ENCODE results near the gene RAVER1. TPM values are rescaled to one million over a fixed set of nuclear protein-coding genes. Genes with fewer than 3 reads are reported as not detected.

RAVER1 gene
- total and polyA plus RNA-seq, 2 donors (not counting 1 experiment from before 2014, with no cell fraction given), result 21.0 to 62.7 TPM

DNA sequence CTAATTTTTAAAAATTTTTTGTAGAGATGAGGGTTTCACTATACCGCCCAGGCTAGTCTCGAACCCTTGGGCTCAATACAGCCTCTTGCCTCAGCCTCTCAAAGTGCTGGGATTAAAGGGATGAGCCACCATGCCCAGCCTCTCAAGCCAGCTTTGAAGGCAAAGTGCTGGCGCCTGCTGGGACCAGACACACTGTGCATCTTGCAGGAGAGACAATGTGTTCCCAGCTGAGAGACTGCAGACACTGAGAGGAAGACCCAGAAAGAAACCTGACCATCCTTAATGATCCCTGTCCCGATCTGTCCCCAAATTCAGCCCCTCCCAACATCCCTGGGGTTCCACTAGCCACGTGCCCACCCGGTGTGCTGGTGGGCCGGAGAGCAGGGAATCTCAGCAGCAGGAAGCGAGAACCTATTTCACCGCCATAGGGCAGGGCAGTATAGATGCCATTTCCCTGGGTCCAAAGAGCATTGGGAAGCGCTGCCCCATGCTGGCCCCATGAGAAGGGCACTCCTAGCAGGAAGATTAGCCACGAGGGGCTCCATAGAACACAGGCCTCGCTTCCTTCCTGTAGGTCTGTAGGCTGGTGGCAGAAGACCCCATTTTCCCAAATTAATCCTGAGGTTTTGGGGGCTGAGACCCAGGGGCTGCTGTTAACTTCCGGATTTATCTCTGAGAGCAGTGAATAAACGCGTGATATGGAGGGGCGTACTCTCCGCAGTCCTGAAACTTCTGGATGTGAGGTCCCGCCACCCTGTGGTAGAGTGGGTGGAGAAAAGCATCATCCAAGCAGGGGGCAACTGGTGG lies 968 bp downstream of the RAVER1 start:
- Histone ChIP-seq H3K9ac (ENCODE audit: low read length) (peak overlapping the region; percentile 88), H3K4me2 (replicated peaks; ENCODE audit: low read depth, low read length, poor library complexity, severe bottlenecking) (peak overlapping the region; percentile 86), H3K79me2 (ENCODE audit: control insufficient read depth, insufficient read depth, low read length) (peaks cover 92% of the 10 kb centered on the region), H2AFZ (ENCODE audit: insufficient read depth, low read depth, low read length, poor library complexity, severe bottlenecking) (peak overlapping the region; percentile 95), H3K4me3 (ENCODE audit: control extremely low read depth in 1 of 5, extremely low read depth in 1 of 5, insufficient read depth in 1 of 5, low read depth in 2 of 5, low read length in 4 of 5) (peak overlapping the region; percentile 63 to 94 (median 83)), H3K9me3 (ENCODE audit: control extremely low read depth in 1 of 3, control insufficient read depth in 2 of 3, insufficient read depth in 1 of 3, low read length in 2 of 3) (peaks cover 0 to 15% (median 0%) of the 10 kb centered on the region in 3 donors), H3K27ac (ENCODE audit: low read length in 2 of 2) (peak overlapping the region; percentile 90 to 91), H4K20me1 (ENCODE audit: control insufficient read depth, insufficient read depth, low read length, poor library complexity, severe bottlenecking) (peaks cover 73% of the 10 kb centered on the region), H3K27me3 (replicated peaks in 1 of 4; ENCODE audit: control extremely low read depth in 1 of 4, control insufficient read depth in 3 of 4, insufficient read depth in 4 of 4, low read length in 3 of 4) (no peaks in the 10 kb centered on the region), H3K4me1 (ENCODE audit: control insufficient read depth in 2 of 2, insufficient read depth in 2 of 2, low read length in 2 of 2) (peaks cover 14 to 23% of the 10 kb centered on the region in 2 donors), H3K36me3 (replicated peaks in 1 of 2; ENCODE audit: control extremely low read depth in 1 of 2, control insufficient read depth in 1 of 2, extremely low read depth in 1 of 2, insufficient read depth in 2 of 2, low read length in 1 of 2) (peaks cover 0 to 57% of the 10 kb centered on the region in 2 experiments)
- peak overlapping the region; percentile 97 for H3K4me3 Mint-ChIP-seq
- H3K4me1 Mint-ChIP-seq, result peaks cover 20% of the 10 kb centered on the region
- intact Hi-C loops (cut with micrococcal nuclease), result loop anchor here (5.0 kb wide), 1 partner anchor 320 kb away; the partner anchor contains the start of gene ILF3
- H3K9me3 Mint-ChIP-seq (ENCODE audit: insufficient read depth), result no peaks in the 10 kb centered on the region
- H3K27me3 Mint-ChIP-seq, result no peaks in the 10 kb centered on the region
- ATAC-seq (ENCODE audit: low read depth) (no peak), DNase-seq (no peak)
- CTCF ChIA-PET, result interaction anchor here (0.9 to 4.3 kb wide), 2 partner anchors 12 to 62 kb away, joined by 3 to 14 read pairs; partner anchors contain the start of gene ICAM1
- POLR2A ChIA-PET, result interaction anchor here (0.8 to 2.2 kb wide), 3 partner anchors 43 to 61 kb away, joined by 3 to 9 read pairs (median 9); partner anchors contain the start of genes ICAM1 and ICAM5
- WGBS (ENCODE audit: insufficient coverage), result 66% methylated on average over 11 of the region's 18 CpGs
- peak overlapping the region; percentile 97 for H3K27ac Mint-ChIP-seq
- TF ChIP-seq CTCF (IDR thresholded peaks at IDR 0.05), result no peak
- TF ChIP-seq EZH2 (IDR thresholded peaks at IDR 0.05; ENCODE audit: borderline replicate concordance, insufficient read depth, low read depth, low read length, poor library complexity, severe bottlenecking), result no peak

DNA sequence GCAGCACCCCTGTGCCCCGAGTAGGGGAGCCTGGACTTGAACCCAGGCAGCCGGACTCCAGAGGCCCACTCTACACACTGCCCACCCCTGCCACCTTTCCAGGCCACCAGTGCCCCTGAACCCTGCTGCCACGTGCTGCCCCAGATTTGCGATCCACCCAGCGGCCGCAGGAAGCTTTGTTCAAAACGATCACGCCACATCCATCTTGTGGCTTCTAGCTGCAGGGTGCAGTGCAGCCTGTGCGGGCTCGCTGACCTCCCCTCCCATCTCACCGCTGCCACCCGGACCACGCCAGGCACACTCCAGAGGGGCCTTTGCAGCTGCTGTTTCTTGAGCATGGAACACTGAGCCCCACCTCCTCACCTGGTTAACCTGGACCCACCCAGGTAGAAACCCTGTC lies 3.8 kb downstream of the RAVER1 start:
- no peak for TF ChIP-seq EZH2 (IDR thresholded peaks at IDR 0.05; ENCODE audit: borderline replicate concordance, insufficient read depth, low read depth, low read length, poor library complexity, severe bottlenecking)
- TF ChIP-seq CTCF (IDR thresholded peaks at IDR 0.05), result no peak
- Histone ChIP-seq H4K20me1 (ENCODE audit: control insufficient read depth, insufficient read depth, low read length, poor library complexity, severe bottlenecking) (peaks cover 75% of the 10 kb centered on the region), H3K4me1 (ENCODE audit: control insufficient read depth in 2 of 2, insufficient read depth in 2 of 2, low read length in 2 of 2) (peaks cover 14 to 22% of the 10 kb centered on the region in 2 donors), H3K27ac (ENCODE audit: low read length in 2 of 2) (no peak overlapping the region), H3K9me3 (ENCODE audit: control extremely low read depth in 1 of 3, control insufficient read depth in 2 of 3, insufficient read depth in 1 of 3, low read length in 2 of 3) (peaks cover 0 to 9% (median 0%) of the 10 kb centered on the region in 3 donors), H3K4me2 (replicated peaks; ENCODE audit: low read depth, low read length, poor library complexity, severe bottlenecking) (no peak overlapping the region), H2AFZ (ENCODE audit: insufficient read depth, low read depth, low read length, poor library complexity, severe bottlenecking) (no peak overlapping the region), H3K36me3 (replicated peaks in 1 of 2; ENCODE audit: control extremely low read depth in 1 of 2, control insufficient read depth in 1 of 2, extremely low read depth in 1 of 2, insufficient read depth in 2 of 2, low read length in 1 of 2) (peaks cover 0 to 61% of the 10 kb centered on the region in 2 experiments), H3K27me3 (replicated peaks in 1 of 4; ENCODE audit: control extremely low read depth in 1 of 4, control insufficient read depth in 3 of 4, insufficient read depth in 4 of 4, low read length in 3 of 4) (no peaks in the 10 kb centered on the region), H3K4me3 (ENCODE audit: control extremely low read depth in 1 of 5, extremely low read depth in 1 of 5, insufficient read depth in 1 of 5, low read depth in 2 of 5, low read length in 4 of 5) (no peak overlapping the region), H3K9ac (ENCODE audit: low read length) (no peak overlapping the region), H3K79me2 (ENCODE audit: control insufficient read depth, insufficient read depth, low read length) (peaks cover 68% of the 10 kb centered on the region)
- Mint-ChIP-seq H3K4me1 (peaks cover 20% of the 10 kb centered on the region), H3K4me3 (no peak overlapping the region), H3K9me3 (ENCODE audit: insufficient read depth) (no peaks in the 10 kb centered on the region), H3K27me3 (no peaks in the 10 kb centered on the region), H3K27ac (no peak overlapping the region)
- ChIA-PET CTCF (interaction anchor here (1.2 to 1.3 kb wide), 2 partner anchors 61 to 104 kb away, joined by 3 read pairs; no protein-coding TSS in a partner anchor), POLR2A (no interaction called here)
- 98% methylated on average over 13 of the region's 13 CpGs for WGBS (ENCODE audit: insufficient coverage)
- ATAC-seq (ENCODE audit: low read depth), result no peak
- intact Hi-C loops (cut with micrococcal nuclease), result no loop called here
- DNase-seq, result peak; percentile 4
